Nephron progenitor cell (in vitro differentiated cells): ENCODE data around the gene TRABD2B.

ENCODE experiments used
- DNase-seq: peaks from one replicate; pipeline ENCODE4 v3.0.0; 2021
- H3K27ac Mint-ChIP-seq: 2 replicates; pipeline ENCODE4 v1.8.0; 2021; ENCODE audit warnings: mild to moderate bottlenecking, moderate library complexity, mixed read lengths
- H3K27me3 Mint-ChIP-seq: 2 replicates; pipeline ENCODE4 v1.8.0; 2021; ENCODE audit warnings: mild to moderate bottlenecking, low read depth, mixed read lengths; ENCODE audit not compliant: poor library complexity
- H3K36me3 Mint-ChIP-seq: 2 replicates; pipeline ENCODE4 v1.8.0; 2021; ENCODE audit warnings: low read depth, mixed read lengths
- H3K4me1 Mint-ChIP-seq: 2 replicates; pipeline ENCODE4 v1.8.0; 2021; ENCODE audit warnings: mixed read lengths
- H3K4me3 Mint-ChIP-seq: 2 replicates; pipeline ENCODE4 v1.8.0; 2021; ENCODE audit warnings: mild to moderate bottlenecking, moderate library complexity, mixed read lengths
- H3K9me3 Mint-ChIP-seq: 2 replicates; pipeline ENCODE4 v1.8.0; 2021; ENCODE audit warnings: mild to moderate bottlenecking, moderate library complexity, mixed read lengths
- CTCF ChIP-seq: fragments of 200-600 bp; sonication (generic); IDR thresholded peaks from 2 replicates; pipeline ENCODE4 v1.5.0; 2021; ENCODE audit warnings: antibody characterized with exemption

The TRABD2B gene

DNA sequence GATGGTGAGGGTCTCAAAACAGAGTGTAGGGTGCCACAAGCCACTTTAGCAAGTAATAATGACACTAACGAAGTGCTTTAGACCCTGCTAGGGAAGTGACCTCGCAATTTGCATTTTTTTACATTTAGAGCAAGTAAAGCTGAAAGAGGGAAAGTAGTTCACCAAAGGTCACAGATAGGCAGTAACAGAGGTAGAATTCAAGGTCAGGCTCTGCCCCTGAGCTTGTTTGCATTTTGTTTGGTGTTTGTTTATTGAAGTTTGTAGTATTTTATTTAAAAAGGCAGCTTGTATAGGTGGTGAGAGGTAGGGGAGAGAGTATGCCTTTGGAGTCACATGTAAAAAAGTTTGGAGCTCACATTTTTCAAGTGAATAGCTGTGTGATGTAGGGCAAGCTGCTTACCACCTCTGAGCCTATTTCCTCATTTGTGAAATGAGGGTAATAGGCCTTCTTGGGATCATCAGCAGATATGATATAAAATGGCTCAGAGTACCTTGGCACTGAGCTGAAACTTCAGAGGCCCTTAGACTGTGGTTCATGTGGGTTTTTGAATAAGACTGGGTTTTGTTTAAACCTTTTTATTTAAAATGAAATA, 142.5 kb downstream of the TRABD2B start:
- Mint-ChIP-seq H3K9me3 (no peaks in the 10 kb centered on the region), H3K4me1 (peaks cover 37% of the 10 kb centered on the region), H3K4me3 (no peak overlapping the region), H3K27me3 (peaks cover 8% of the 10 kb centered on the region), H3K27ac (no peak overlapping the region), H3K36me3 (no peaks in the 10 kb centered on the region)
- no peak for TF ChIP-seq CTCF
- DNase-seq: no peak

GRCh38 chr1:47853852-47854251, 143.3 kb downstream of the TRABD2B start:
- Mint-ChIP-seq H3K27ac (no peak overlapping the region), H3K4me1 (peaks cover 37% of the 10 kb centered on the region), H3K27me3 (peaks cover 10% of the 10 kb centered on the region), H3K9me3 (no peaks in the 10 kb centered on the region), H3K4me3 (no peak overlapping the region), H3K36me3 (no peaks in the 10 kb centered on the region)
- no peak for TF ChIP-seq CTCF
- DNase-seq: no peak

DNA sequence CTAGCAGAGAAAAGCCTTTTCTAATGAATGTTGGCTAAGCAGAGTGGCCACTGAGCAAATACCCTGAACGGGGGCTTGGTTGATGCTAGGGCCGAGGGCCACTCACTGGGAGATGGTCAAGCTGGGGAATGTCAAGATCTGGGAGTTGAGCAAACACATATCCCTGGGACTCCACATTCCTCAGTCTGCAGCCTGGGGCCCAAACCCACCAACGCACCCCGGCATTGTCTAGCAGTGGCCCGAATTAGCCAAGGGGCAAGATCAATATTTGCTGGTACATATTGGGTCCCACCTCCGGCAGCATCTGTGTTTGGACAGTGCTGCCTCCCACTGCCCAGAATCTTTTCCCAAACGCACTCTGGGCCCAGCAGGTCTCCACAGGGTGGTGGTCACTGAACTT, 144.1 kb downstream of the TRABD2B start:
- peaks cover 45% of the 10 kb centered on the region for H3K4me1 Mint-ChIP-seq
- H3K36me3 Mint-ChIP-seq: no peaks in the 10 kb centered on the region
- DNase-seq: no peak
- peaks cover 10% of the 10 kb centered on the region for H3K27me3 Mint-ChIP-seq
- H3K4me3 Mint-ChIP-seq: no peak overlapping the region
- no peaks in the 10 kb centered on the region for H3K9me3 Mint-ChIP-seq
- TF ChIP-seq CTCF: no peak
- no peak overlapping the region for H3K27ac Mint-ChIP-seq

- Mint-ChIP-seq H3K4me3 (no peak overlapping the region), H3K36me3 (no peaks in the 10 kb centered on the region), H3K4me1 (peaks cover 48% of the 10 kb centered on the region), H3K9me3 (no peaks in the 10 kb centered on the region), H3K27ac (no peak overlapping the region), H3K27me3 (peaks cover 7% of the 10 kb centered on the region)
- TF ChIP-seq CTCF: no peak
- no peak for DNase-seq
Observed at GRCh38 chr1:47852006-47852718, 145.0 kb downstream of the TRABD2B start.

DNA sequence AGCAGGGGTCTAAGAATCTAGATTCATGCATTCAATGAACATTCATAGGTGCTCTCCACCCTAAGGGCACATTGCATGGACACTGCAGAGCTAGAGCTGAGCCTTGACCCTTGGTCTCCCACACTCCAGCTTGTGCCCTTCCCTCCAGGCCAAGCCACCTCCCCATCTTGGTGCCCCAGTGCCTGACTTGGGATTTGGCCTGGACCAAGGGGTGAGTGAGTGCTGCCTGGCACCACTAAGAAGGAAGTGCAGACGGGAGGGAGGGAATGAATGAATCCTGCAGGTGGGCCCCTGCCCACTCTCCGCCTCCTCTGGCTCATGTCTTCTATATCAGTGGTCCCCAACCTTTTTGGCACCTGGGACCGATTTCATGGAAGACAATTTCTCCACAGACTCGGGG, 146.7 kb downstream of the TRABD2B start:
- H3K36me3 Mint-ChIP-seq: no peaks in the 10 kb centered on the region
- no peak overlapping the region for H3K27ac Mint-ChIP-seq
- H3K4me1 Mint-ChIP-seq: peaks cover 44% of the 10 kb centered on the region
- peaks cover 11% of the 10 kb centered on the region for H3K27me3 Mint-ChIP-seq
- H3K9me3 Mint-ChIP-seq: no peaks in the 10 kb centered on the region
- H3K4me3 Mint-ChIP-seq: no peak overlapping the region
- no peak for DNase-seq
- no peak for TF ChIP-seq CTCF
